IMR-90 (cell line): ENCODE measurements around the gene ARVCF.

ENCODE experiments used
- MAFK ChIP-seq: IDR thresholded peaks from 2 replicates; pipeline ENCODE4 v1.6.1; 2012; ENCODE audit warnings: low read depth, low read length, improper control_type of control experiment
- MAZ ChIP-seq: IDR thresholded peaks from 2 replicates; pipeline ENCODE4 v1.6.1; 2012; ENCODE audit warnings: low read depth, mild to moderate bottlenecking, low read length, improper control_type of control experiment, moderate library complexity, borderline replicate concordance
- MXI1 ChIP-seq: IDR thresholded peaks from 2 replicates; pipeline ENCODE4 v1.6.1; 2012; ENCODE audit warnings: low read depth, mild to moderate bottlenecking, low read length, moderate library complexity, borderline replicate concordance
- POLR2A ChIP-seq: IDR thresholded peaks from 2 replicates; pipeline ENCODE4 v1.6.1; 2012; ENCODE audit warnings: mild to moderate bottlenecking, low read depth, low read length
- TF ChIP-seq, protein P1 (sequence below): conservative IDR thresholded peaks from 2 replicates; pipeline ENCODE4 v1.5.1; 2012; ENCODE audit warnings: mild to moderate bottlenecking, low read depth, low read length, improper control_type of control experiment

- TF ChIP-seq POLR2A (no peak), MAFK (no peak), MAZ (no peak), MXI1 (no peak)
- TF ChIP-seq, protein P1, sequence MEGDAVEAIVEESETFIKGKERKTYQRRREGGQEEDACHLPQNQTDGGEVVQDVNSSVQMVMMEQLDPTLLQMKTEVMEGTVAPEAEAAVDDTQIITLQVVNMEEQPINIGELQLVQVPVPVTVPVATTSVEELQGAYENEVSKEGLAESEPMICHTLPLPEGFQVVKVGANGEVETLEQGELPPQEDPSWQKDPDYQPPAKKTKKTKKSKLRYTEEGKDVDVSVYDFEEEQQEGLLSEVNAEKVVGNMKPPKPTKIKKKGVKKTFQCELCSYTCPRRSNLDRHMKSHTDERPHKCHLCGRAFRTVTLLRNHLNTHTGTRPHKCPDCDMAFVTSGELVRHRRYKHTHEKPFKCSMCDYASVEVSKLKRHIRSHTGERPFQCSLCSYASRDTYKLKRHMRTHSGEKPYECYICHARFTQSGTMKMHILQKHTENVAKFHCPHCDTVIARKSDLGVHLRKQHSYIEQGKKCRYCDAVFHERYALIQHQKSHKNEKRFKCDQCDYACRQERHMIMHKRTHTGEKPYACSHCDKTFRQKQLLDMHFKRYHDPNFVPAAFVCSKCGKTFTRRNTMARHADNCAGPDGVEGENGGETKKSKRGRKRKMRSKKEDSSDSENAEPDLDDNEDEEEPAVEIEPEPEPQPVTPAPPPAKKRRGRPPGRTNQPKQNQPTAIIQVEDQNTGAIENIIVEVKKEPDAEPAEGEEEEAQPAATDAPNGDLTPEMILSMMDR: no peak
Observed at GRCh38 chr22:20052309-20053259, 36.0 kb upstream of the ARVCF start.
